Bronchial epithelial cell (primary cell): ENCODE data around the gene TIMP2. TPM values are rescaled to one million over a fixed set of nuclear protein-coding genes. Genes with fewer than 3 reads are reported as not detected.

Experiments
- DNase-seq: peaks from one replicate; pipeline ENCODE4 v3.0.0-alpha.2; 2010; ENCODE audit warnings: low read depth
- FAIRE-seq: peaks from 2 replicates; lab custom pipeline; 2011; peaks lifted over from hg19 to GRCh38; lab: Jason Lieb, UNC
- H3K27me3 ChIP-seq: 2 replicates; pipeline ENCODE4 v1.5.1; 2011; ENCODE audit warnings: low read length; ENCODE audit not compliant: control insufficient read depth, insufficient read depth
- H3K36me3 ChIP-seq: 2 replicates; pipeline ENCODE4 v1.5.1; 2011; ENCODE audit warnings: low read length; ENCODE audit not compliant: control insufficient read depth, insufficient read depth
- H3K4me3 ChIP-seq: 2 replicates; pipeline ENCODE4 v1.5.1; 2011; ENCODE audit warnings: mild to moderate bottlenecking, low read depth, low read length, control low read depth
- CTCF ChIP-seq: IDR thresholded peaks from 2 replicates; pipeline ENCODE4 v1.5.1; 2011; ENCODE audit warnings: mild to moderate bottlenecking, moderate library complexity, low read length, control low read depth, inconsistent platforms; ENCODE audit not compliant: insufficient read depth, severe bottlenecking
- total RNA-seq: library from RNA; depleted of rRNA; stranded (reverse); fragments of >200 nt; gene quantifications from 2 replicates; pipeline ENCODE4 v1.2.1, GENCODE V29; 2014

The TIMP2 gene
- total RNA-seq, 1 donor from 2014 or later, result 2.1 TPM

GRCh38 chr17:78953356-78954350 lies 28.5 kb upstream of the TIMP2 start:
- DNase-seq (no peak), FAIRE-seq (no peak)
- H3K4me3 ChIP-seq, result no peak overlapping the region
- no peaks in the 10 kb centered on the region for H3K27me3 ChIP-seq
- no peak for TF ChIP-seq CTCF
- no peaks in the 10 kb centered on the region for H3K36me3 ChIP-seq

DNA sequence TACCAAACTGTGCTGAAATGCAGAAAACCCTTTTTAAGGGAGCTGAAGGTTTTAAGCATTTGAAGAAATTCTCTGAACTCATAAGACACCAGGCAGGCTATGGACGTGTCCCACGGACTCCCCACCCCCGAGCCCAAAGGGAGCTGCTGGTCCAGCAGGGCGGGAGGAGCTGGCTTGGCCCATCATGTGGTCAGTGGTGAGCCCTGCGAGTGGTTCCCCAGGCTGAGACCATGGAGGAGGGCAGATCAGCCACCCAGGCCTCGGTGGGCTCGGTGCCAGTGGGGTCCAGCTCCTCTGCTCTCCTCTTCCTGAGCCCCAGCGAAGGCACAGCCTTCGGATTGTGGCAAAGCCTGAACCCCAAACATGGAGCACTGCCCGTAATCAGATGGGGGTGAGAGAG lies 27.5 kb upstream of the TIMP2 start:
- DNase-seq (no peak), FAIRE-seq (no peak)

DNA sequence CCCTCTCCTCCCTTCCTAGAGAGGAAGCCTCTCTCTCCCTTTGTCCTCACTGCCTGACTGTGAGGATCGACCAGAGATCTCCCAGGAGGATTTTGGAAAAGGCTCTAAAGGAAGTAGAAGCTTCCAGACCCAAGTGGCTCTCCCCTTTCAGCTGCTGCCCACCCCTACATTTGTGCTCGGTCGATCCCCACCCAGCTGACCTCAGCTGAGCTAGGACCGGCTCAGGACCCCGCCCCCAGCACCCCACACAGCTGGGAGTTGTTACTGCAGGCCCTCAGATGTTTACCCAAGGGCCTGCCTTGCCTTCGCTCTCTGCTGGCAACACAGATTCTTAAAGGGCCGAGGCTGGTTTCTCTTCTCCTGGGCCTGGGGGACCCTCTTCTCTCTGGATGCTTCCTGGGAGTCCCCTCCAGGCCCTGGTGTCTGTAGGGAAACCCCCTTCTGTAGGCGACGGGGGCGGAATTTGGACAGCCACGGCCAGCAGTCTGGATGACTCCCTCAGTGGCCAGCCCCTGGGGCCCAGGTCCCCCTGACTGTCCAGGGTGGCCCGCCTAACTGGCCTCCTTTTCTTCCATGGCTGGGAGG lies 26.9 kb upstream of the TIMP2 start:
- no peaks in the 10 kb centered on the region for H3K36me3 ChIP-seq
- DNase-seq (no peak), FAIRE-seq (no peak)
- no peak overlapping the region for H3K4me3 ChIP-seq
- H3K27me3 ChIP-seq, result no peaks in the 10 kb centered on the region
- TF ChIP-seq CTCF, result no peak

More for the DNA sequence above, 27.5 kb upstream of the TIMP2 start:
- no peak for TF ChIP-seq CTCF
- Histone ChIP-seq H3K4me3 (no peak overlapping the region), H3K27me3 (no peaks in the 10 kb centered on the region), H3K36me3 (no peaks in the 10 kb centered on the region)

DNA sequence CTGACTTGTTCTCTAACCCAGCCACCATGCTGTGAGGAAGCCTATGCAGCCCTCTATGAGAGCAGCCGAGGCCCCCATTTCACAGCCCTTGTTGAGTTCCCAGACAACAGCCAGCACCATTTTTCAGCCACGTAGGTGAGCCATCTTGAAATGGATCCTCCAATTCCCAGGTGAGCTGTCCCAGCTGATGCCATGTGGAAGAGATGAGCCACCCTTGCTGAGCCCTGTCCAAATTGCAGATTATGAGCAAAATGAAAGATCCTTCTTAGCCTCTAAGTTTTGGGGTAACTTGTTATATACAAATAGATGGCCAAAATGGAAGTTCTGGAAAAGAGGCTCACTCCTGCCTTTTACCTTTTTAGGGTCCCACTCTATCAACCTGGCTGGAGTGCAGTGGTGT lies 25.7 kb upstream of the TIMP2 start:
- no peak for TF ChIP-seq CTCF
- H3K36me3 ChIP-seq, result no peaks in the 10 kb centered on the region
- DNase-seq (no peak), FAIRE-seq (peak; percentile 23)
- H3K4me3 ChIP-seq, result no peak overlapping the region
- no peaks in the 10 kb centered on the region for H3K27me3 ChIP-seq

DNA sequence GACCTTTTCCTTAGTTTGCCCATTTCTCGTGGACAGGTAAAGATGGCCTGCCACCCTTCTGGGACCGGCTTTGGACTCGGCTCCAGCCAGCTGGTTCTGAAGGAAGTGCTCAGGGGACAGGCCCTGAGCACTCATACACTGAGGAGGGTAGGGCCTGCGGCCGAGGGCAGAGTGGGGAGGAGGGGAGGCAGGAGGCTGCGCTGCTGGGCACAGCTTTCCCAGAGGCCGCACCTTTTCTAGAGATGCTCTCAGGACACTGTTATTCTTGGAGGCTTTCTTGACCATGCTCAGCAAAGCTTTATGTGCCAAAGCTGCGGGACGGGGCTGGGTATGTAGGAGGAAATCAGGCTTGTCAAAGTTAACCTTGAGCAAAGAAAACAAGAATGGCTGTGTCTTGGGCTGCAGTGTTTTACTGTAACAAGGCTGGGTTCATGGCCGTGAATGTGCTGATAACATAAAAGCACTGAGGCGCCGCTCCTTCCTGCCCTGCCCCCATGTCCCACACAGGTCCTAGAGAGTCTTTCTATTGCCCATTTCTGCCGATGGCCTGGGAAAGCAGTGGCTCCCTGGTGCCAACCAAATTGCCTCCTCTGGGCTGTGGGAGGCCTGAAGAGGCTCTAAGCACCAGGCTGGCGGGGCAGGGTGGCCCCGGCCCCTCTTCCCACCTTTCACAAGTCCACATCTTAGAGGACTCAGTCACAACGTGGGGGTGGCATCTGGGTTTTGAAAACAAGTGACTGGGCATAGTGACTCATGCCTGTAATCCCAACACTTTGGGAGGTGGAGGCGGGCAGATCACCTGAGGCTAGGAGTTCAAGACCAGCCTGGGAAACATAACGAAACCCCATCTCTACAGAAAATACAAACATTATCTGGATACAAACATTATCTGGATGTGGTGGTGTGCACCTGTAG lies 22.3 kb upstream of the TIMP2 start:
- H3K4me3 ChIP-seq, result no peak overlapping the region
- DNase-seq (peak; percentile 15), FAIRE-seq (no peak)
- TF ChIP-seq CTCF, result no peak
- H3K27me3 ChIP-seq, result no peaks in the 10 kb centered on the region
- H3K36me3 ChIP-seq, result no peaks in the 10 kb centered on the region
